ENCODE data around the gene DNAJC5G.

DNAJC5G gene

DNA sequence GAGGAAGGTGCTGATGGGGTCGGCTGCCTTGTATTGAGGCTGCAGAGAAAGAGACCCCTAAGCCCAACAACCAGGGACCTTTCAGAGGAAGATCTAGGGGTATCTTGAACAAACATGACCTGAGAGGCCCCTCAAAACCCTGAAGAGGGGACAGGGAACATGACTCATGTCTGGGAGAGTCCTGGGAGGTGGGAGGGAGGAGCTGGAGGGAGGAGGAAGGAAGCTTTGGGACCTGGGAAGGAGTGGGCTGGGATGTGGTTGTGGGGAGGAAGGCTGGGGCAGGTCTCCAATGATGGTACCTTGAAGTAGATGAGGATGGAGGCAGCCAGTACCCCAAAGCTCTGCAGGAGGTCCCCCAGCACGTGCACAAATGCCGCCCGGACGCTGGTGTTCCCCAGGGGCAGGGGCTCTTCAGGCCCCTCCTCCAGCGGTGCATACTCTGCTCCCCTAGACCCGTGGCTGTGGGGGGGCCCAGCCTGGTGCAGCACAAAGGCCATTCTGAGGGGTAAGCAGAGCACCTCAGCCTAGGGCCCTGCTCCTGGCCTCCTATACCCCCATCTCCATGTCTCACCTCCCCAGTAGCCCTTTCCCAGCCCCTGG lies 18.3 kb upstream of the DNAJC5G start:
- TF ChIP-seq, protein P1, sequence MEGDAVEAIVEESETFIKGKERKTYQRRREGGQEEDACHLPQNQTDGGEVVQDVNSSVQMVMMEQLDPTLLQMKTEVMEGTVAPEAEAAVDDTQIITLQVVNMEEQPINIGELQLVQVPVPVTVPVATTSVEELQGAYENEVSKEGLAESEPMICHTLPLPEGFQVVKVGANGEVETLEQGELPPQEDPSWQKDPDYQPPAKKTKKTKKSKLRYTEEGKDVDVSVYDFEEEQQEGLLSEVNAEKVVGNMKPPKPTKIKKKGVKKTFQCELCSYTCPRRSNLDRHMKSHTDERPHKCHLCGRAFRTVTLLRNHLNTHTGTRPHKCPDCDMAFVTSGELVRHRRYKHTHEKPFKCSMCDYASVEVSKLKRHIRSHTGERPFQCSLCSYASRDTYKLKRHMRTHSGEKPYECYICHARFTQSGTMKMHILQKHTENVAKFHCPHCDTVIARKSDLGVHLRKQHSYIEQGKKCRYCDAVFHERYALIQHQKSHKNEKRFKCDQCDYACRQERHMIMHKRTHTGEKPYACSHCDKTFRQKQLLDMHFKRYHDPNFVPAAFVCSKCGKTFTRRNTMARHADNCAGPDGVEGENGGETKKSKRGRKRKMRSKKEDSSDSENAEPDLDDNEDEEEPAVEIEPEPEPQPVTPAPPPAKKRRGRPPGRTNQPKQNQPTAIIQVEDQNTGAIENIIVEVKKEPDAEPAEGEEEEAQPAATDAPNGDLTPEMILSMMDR (IDR thresholded peaks at IDR 0.05; ENCODE audit: insufficient read depth, low read length, missing control alignments), result no peak
- CTCF ChIA-PET, result interaction anchor here (1.1 to 5.5 kb wide), 3 partner anchors 8 to 46 kb away, joined by 5 to 48 read pairs (median 12); partner anchors contain the start of gene TRIM54
- POLR2A ChIA-PET, result no interaction called here
- no peak overlapping the region for H3K4me3 ChIP-seq (ENCODE audit: low read depth, low read length)
- no peak for DNase-seq (ENCODE audit: low read depth, low spot score)

DNA sequence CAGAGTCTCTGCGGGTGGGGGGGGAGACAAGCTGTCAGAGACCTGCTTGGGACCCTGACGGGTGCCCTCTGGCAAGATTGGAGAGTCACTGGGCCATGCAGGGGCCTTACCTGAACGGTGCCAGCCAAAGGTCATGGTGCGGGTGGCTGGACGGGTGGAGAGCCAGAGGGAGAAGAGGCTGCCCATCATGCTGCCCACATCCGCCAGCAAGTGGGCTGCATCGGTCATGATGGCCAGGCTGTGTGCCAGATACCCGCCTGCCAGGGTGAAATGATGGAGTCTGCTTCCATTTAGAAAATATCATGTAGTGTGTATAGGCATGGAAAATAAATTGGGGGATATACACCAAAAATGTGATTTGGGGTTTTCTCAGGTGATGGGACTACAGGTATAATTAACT lies 17.2 kb upstream of the DNAJC5G start:
- DNase-seq (ENCODE audit: low read depth, low spot score), result no peak
- TF ChIP-seq, protein P1 (IDR thresholded peaks at IDR 0.05; ENCODE audit: insufficient read depth, low read length, missing control alignments), result no peak
- no peak overlapping the region for H3K4me3 ChIP-seq (ENCODE audit: low read depth, low read length)
- ChIA-PET POLR2A (no interaction called here), CTCF (interaction anchor here (1.5 to 5.5 kb wide), 2 partner anchors 11 to 23 kb away, joined by 4 to 48 read pairs; partner anchors contain the start of gene TRIM54)

DNA sequence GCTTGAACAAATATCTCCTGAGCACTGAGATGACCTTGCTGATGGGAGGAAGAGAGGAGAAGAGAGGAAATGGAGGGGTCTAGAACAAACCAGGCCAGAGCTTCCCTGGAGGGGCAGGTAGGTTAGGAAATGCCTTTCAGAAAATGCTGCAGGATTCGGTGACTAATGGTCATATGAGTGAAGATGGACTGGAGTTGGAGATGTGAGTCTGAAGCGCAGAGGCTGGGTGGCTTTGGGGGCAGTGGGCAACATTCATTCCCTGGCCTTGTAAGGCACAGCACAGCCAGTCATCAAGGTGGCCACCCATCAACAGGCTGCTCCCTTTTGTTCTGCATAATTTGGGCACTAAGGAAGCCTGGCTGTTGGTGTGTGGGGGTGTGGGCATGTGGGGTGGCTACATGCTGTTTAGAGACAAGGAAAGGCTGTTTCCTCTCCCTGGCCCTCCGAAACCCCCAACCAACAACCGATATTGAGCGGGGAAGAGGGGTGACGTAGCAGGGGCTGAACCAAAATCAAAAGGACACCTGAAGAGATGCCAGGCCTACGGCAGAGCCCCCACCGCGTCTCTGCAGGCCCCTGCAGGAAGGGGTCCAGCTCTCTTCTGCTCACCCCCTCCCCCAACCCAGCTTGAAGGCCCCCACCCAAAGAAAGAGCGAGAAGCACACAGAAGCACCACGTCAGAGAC lies 13.8 kb upstream of the DNAJC5G start:
- ChIA-PET CTCF (interaction anchor here (1.6 to 7.3 kb wide), 2 partner anchors 19 to 42 kb away, joined by 7 to 125 read pairs; partner anchors contain the start of genes DNAJC5G and TRIM54), POLR2A (no interaction called here)
- DNase-seq (ENCODE audit: low read depth, low spot score), result no peak
- H3K4me3 ChIP-seq (ENCODE audit: low read depth, low read length), result no peak overlapping the region
- TF ChIP-seq, protein P1 (IDR thresholded peaks at IDR 0.05; ENCODE audit: insufficient read depth, low read length, missing control alignments), result no peak

DNA sequence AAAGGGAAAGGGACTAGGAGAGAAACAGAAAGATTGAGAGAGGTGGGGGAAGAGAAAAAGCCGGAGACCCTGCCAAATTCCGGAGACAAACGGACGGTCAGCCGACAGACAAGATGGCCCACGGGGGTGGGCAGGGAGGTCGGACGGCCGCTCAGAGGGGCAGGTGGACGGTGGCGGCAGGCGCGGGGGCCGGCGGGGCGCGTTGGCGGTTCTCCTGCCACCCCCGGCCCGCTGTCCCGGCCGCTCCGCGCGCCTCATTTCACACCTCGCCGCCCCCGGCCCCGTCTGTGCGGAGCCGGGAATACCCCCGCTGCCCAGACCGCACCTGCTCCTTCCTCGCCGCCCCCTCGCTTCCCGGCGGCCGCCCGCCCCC lies 13.3 kb upstream of the DNAJC5G start:
- POLR2A ChIA-PET, result no interaction called here
- no peak overlapping the region for H3K4me3 ChIP-seq (ENCODE audit: low read depth, low read length)
- DNase-seq (ENCODE audit: low read depth, low spot score), result no peak
- TF ChIP-seq, protein P1 (IDR thresholded peaks at IDR 0.05; ENCODE audit: insufficient read depth, low read length, missing control alignments), result no peak
- CTCF ChIA-PET, result interaction anchor here (1.6 to 7.3 kb wide), 2 partner anchors 18 to 41 kb away, joined by 7 to 125 read pairs; partner anchors contain the start of genes DNAJC5G and TRIM54

DNA sequence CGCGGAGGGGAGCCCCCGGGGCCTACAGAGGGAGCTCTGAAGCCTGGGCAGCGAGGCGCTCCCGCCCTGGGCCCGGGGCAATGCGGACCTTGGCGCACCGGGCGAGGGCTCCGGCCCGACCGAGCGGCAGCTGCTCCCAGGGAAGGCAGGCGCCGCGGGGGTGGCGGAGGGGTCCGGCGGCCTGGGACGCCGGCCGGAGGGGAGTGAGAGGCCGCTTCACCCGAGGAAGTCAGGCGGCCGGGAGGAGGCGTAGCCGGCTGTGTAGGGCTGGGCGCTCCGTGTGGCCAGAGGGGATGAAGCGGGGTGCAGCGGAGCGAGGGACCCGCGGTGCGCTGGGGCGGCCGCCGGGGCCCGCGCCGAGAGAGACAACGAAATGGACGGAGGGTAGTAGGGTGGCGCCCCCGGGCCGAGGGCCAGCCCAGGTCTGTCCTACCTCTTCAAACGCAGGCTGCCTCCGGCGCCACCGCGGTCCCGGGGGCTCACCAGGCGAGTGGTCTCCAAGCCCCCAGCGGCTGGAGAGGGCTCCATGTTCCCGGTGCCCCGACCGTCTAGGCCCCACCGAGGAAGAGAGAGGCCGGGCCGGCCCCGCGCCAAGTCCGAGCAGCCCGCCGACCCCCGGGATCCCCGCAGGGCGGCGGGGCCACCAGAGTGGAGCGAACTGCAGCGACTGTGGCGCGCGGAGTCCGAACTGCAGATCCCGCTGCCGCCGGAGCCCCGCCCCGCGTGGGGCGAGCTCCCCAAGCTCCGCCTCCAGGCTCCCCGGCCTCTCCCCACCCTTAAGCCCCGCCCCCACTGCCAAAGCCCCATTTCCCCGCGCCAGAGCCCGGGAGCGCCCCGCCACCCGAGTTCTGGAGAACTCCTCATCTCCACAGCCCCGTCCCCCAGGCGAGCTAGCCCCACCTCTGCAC lies 12.6 kb upstream of the DNAJC5G start, which contains the start of gene SLC30A3:
SLC30A3 (minus strand) TSS at position 669 of the 908 bp plus-strand sequence; CDS start at position 528, 141 bp downstream.
- no peak for DNase-seq (ENCODE audit: low read depth, low spot score)
- H3K4me3 ChIP-seq (ENCODE audit: low read depth, low read length), result peak within 1 kb of the TSS; percentile 39
- ChIA-PET POLR2A (no interaction called here), CTCF (interaction anchor here (1.3 to 7.3 kb wide), 5 partner anchors 14 to 163 kb away, joined by 3 to 125 read pairs (median 17); partner anchors contain the start of genes DNAJC5G and TRIM54)
- TF ChIP-seq, protein P1 (IDR thresholded peaks at IDR 0.05; ENCODE audit: insufficient read depth, low read length, missing control alignments), result peak; percentile 12
